HepG2 (cell line): Measurements from ENCODE around the gene NAA15. TPM values are rescaled to one million over a fixed set of nuclear protein-coding genes. Genes with fewer than 3 reads are reported as not detected.

Experiments
- ATF1 ChIP-seq: IDR thresholded peaks from 2 replicates; pipeline ENCODE4 v1.6.1; 2016; ENCODE audit warnings: mild to moderate bottlenecking, control low read depth
- BCL6 ChIP-seq: IDR thresholded peaks from 2 replicates; pipeline ENCODE4 v1.6.1; 2016; ENCODE audit warnings: missing genetic modification reagents, missing compliant biosample characterization
- CC2D1A ChIP-seq: sonication (generic); formaldehyde crosslinking; IDR thresholded peaks from 2 replicates; pipeline ENCODE4 v1.8.1; 2023; ENCODE audit warnings: mild to moderate bottlenecking, missing genetic modification reagents
- CSRNP1 ChIP-seq: sonication (generic); formaldehyde crosslinking; IDR thresholded peaks from 2 replicates; pipeline ENCODE4 v1.8.1; 2023; ENCODE audit warnings: mild to moderate bottlenecking, missing genetic modification reagents
- ELF1 ChIP-seq: sonication (generic); formaldehyde crosslinking; IDR thresholded peaks from 2 replicates; pipeline ENCODE4 v1.4.0; 2020; ENCODE audit warnings: missing genetic modification reagents
- FOXP1 ChIP-seq, 2 experiments: fragments of 450-650 bp in 1 of 2; IDR thresholded peaks; 2 replicates each; pipeline ENCODE4 v1.6.1; 2017 to 2018; ENCODE audit warnings: antibody characterized with exemption in 1 of 2
- GATA4 ChIP-seq: sonication (generic); IDR thresholded peaks from 2 replicates; pipeline ENCODE4 v1.6.1; 2016; ENCODE audit warnings: antibody characterized with exemption, low read depth, borderline replicate concordance
- HINFP ChIP-seq: sonication (generic); formaldehyde crosslinking; IDR thresholded peaks from 2 replicates; pipeline ENCODE4 v1.4.0; 2020; ENCODE audit warnings: low read depth, mild to moderate bottlenecking, missing genetic modification reagents
- KLF11 ChIP-seq: IDR thresholded peaks from 2 replicates; pipeline ENCODE4 v1.6.1; 2016; ENCODE audit warnings: missing compliant biosample characterization
- SKIL ChIP-seq: sonication (generic); formaldehyde crosslinking; IDR thresholded peaks from 2 replicates; pipeline ENCODE4 v1.8.0; 2022; ENCODE audit warnings: missing genetic modification reagents, mild to moderate bottlenecking, moderate library complexity, borderline replicate concordance
- ZBTB44 ChIP-seq: sonication (generic); formaldehyde crosslinking; IDR thresholded peaks from 2 replicates; pipeline ENCODE4 v1.4.0; 2020; ENCODE audit warnings: missing genetic modification reagents
- ZIK1 ChIP-seq: sonication (generic); formaldehyde crosslinking; IDR thresholded peaks from 2 replicates; pipeline ENCODE4 v1.5.0; 2020; ENCODE audit warnings: mild to moderate bottlenecking, low read depth, missing genetic modification reagents, borderline replicate concordance
- ZNF235 ChIP-seq: sonication (generic); formaldehyde crosslinking; IDR thresholded peaks from 2 replicates; pipeline ENCODE4 v1.8.1; 2023; ENCODE audit warnings: mild to moderate bottlenecking, missing genetic modification reagents, borderline replicate concordance
- ZNF281 ChIP-seq: sonication (generic); formaldehyde crosslinking; IDR thresholded peaks from 2 replicates; pipeline ENCODE4 v1.4.0; 2020; ENCODE audit warnings: missing genetic modification reagents, borderline replicate concordance
- ZNF589 ChIP-seq: sonication (generic); formaldehyde crosslinking; conservative IDR thresholded peaks from 2 replicates; pipeline ENCODE4 v1.8.0; 2022; ENCODE audit warnings: mild to moderate bottlenecking, moderate library complexity, missing genetic modification reagents
- ZNF777 ChIP-seq: sonication (generic); formaldehyde crosslinking; IDR thresholded peaks from 2 replicates; pipeline ENCODE4 v1.4.0; 2020; ENCODE audit warnings: missing genetic modification reagents
- ZNF878 ChIP-seq: sonication (generic); formaldehyde crosslinking; IDR thresholded peaks from 2 replicates; pipeline ENCODE4 v1.8.1; 2023; ENCODE audit warnings: mild to moderate bottlenecking, missing genetic modification reagents, moderate library complexity
- polyA plus RNA-seq, 8 experiments: library from polyadenylated mRNA; depleted of rRNA in 3 of 8; stranded (reverse) in 7 of 8; unstranded in 1 of 8; fragments of >200 nt; fragmentation: Illumina TruSeq in 4 of 8; extraction: Trizol in 4 of 8; gene quantifications; 2 replicates each; pipeline versions ENCODE4 v1.2.1 to v1.2.3, GENCODE V29; 2011 to 2016; ENCODE audit warnings: low read depth in 4 of 8, missing spikeins in 1 of 8, mixed read lengths in 1 of 8; ENCODE audit not compliant: insufficient read depth in 1 of 8
- total RNA-seq, 5 experiments: library from RNA; depleted of rRNA; stranded (reverse); fragments of >200 nt; fragmentation: Illumina TruSeq; extraction: Trizol; gene quantifications; 2 replicates each; pipeline ENCODE4 v1.2.3, GENCODE V29; 2016; ENCODE audit warnings: low read depth in 1 of 5

Gene NAA15
- total and polyA plus RNA-seq, 2 of the 13 experiments (the other 11 are each of a cell fraction or from before 2014, with no cell fraction given) = 6.2 to 50.2 TPM

- 0 out of 2 replicates have a peak, but pooled peaks have one; percentile 67 for TF ChIP-seq ZBTB44 (CRISPR knock-in tag)
- TF ChIP-seq ZIK1 = peak; percentile 68; the same call in 1 of the 2 replicates
- no peak for TF ChIP-seq ZNF878 (CRISPR knock-in tag)
- no peak for TF ChIP-seq ZNF235 (CRISPR knock-in tag)
- TF ChIP-seq FOXP1 (IDR thresholded peaks at IDR 0.05) = no peak
- no peak for TF ChIP-seq FOXP1 (CRISPR knock-in tag; IDR thresholded peaks at IDR 0.05)
- TF ChIP-seq ELF1 (CRISPR knock-in tag) = peak; percentile 71
- peak; percentile 81 for TF ChIP-seq CSRNP1 (CRISPR knock-in tag)
- TF ChIP-seq SKIL (CRISPR knock-in tag) = no peak
- TF ChIP-seq CC2D1A (CRISPR knock-in tag) = no peak
- peak; percentile 37; the same call in 1 of the 2 replicates for TF ChIP-seq GATA4
- TF ChIP-seq ZNF589 (CRISPR knock-in tag) = no peak; the same call in 1 of the 2 replicates
- no peak for TF ChIP-seq HINFP (CRISPR knock-in tag)
- peak; percentile 52 for TF ChIP-seq BCL6 (CRISPR knock-in tag)
- peak; percentile 61; the same call in 1 of the 2 replicates for TF ChIP-seq ZNF777 (CRISPR knock-in tag)
- TF ChIP-seq ZNF281 (CRISPR knock-in tag) = no peak
- no peak for TF ChIP-seq ATF1 (CRISPR knock-in tag)
- 0 out of 2 replicates have a peak, but pooled peaks have one; percentile 54 for TF ChIP-seq KLF11
These were observed 5.9 kb upstream of the NAA15 start (continued) for GRCh38 chr4:139295206-139295941.
